HL-60 (cell line): ENCODE measurements around the gene WDFY4.

Source experiments
- DNase-seq, 2 experiments: peaks; one replicate each; pipeline ENCODE4 v3.0.0-alpha.2; 2010 to 2020; ENCODE audit warnings: low read depth in 1 of 2, low spot score in 1 of 2
- H3K27ac ChIP-seq: fragments of 250-450 bp; sonication (Bioruptor Pico); replicated peaks from 2 replicates; pipeline ENCODE4 v1.5.1; 2020; ENCODE audit warnings: mild to moderate bottlenecking, moderate library complexity
- H3K27me3 ChIP-seq: fragments of 250-450 bp; sonication (Bioruptor Pico); 2 replicates; pipeline ENCODE4 v1.5.1; 2021; ENCODE audit warnings: mild to moderate bottlenecking, moderate library complexity; ENCODE audit not compliant: insufficient read depth, poor library complexity, severe bottlenecking
- H3K4me3 ChIP-seq: replicated peaks from 2 replicates; pipeline ENCODE4 v1.5.1; 2011; ENCODE audit warnings: mild to moderate bottlenecking, control low read depth, low read length; ENCODE audit not compliant: insufficient read depth
- CTCF ChIP-seq: IDR thresholded peaks from one replicate; pipeline ENCODE4 v1.5.1; 2011; ENCODE audit warnings: low read length, control low read depth, inconsistent platforms; ENCODE audit not compliant: insufficient read depth
- GABPA ChIP-seq: IDR thresholded peaks from 2 replicates; pipeline ENCODE4 v1.6.1; 2012; ENCODE audit warnings: low read depth
- POLR2AphosphoS5 ChIP-seq: IDR thresholded peaks from 2 replicates; pipeline ENCODE4 v1.6.1; 2012; ENCODE audit warnings: low read depth
- REST ChIP-seq: IDR thresholded peaks from 2 replicates; pipeline ENCODE4 v1.6.1; 2012; ENCODE audit warnings: low read depth; ENCODE audit not compliant: insufficient replicate concordance
- SPI1 ChIP-seq: IDR thresholded peaks from 2 replicates; pipeline ENCODE4 v1.6.1; 2012; ENCODE audit warnings: low read depth, mild to moderate bottlenecking, borderline replicate concordance

Gene WDFY4

GRCh38 chr10:49023071-49023470 lies 338.4 kb downstream of the WDFY4 start:
- H3K27ac ChIP-seq = no peak overlapping the region
- TF ChIP-seq POLR2AphosphoS5 = no peak
- H3K4me3 ChIP-seq = no peak overlapping the region
- peaks cover 2% of the 10 kb centered on the region for H3K27me3 ChIP-seq
- no peak for DNase-seq

- no peak for DNase-seq
- H3K4me3 ChIP-seq = no peak overlapping the region
- TF ChIP-seq CTCF (no peak), REST (no peak), SPI1 (no peak), GABPA (no peak), POLR2AphosphoS5 (no peak)
- H3K27me3 ChIP-seq = peaks cover 3% of the 10 kb centered on the region
- no peak overlapping the region for H3K27ac ChIP-seq
These were observed 339.1 kb downstream of the WDFY4 start for GRCh38 chr10:49023752-49024151.

- DNase-seq = no peak
- Histone ChIP-seq H3K27me3 (peaks cover 3% of the 10 kb centered on the region), H3K27ac (no peak overlapping the region), H3K4me3 (no peak overlapping the region)
- TF ChIP-seq POLR2AphosphoS5 (no peak), CTCF (no peak), SPI1 (no peak), GABPA (no peak), REST (no peak)
These were observed 339.8 kb downstream of the WDFY4 start for GRCh38 chr10:49024484-49024883.

GRCh38 chr10:49025347-49025983 lies 340.8 kb downstream of the WDFY4 start:
- no peak for TF ChIP-seq REST
- no peak for TF ChIP-seq SPI1
- TF ChIP-seq GABPA = no peak
- TF ChIP-seq CTCF = no peak
- no peak for TF ChIP-seq POLR2AphosphoS5
- DNase-seq = no peak
- H3K27me3 ChIP-seq = peaks cover 3% of the 10 kb centered on the region
- no peak overlapping the region for H3K27ac ChIP-seq
- no peak overlapping the region for H3K4me3 ChIP-seq
